ENCODE data around the gene PLEK.

DNA sequence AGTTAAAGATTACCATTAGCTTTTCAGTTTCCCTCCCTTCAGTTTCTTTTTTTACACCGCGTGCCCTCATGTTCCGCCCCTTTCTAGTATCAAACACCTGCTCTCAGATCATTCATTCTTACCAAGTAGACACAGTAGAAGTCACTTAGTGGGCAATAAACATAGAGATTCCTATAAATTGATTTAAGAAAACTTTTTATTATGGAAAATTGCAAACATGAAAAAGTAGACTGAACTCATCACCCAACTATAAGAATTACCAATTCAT is 24.1 kb upstream of the PLEK start:
- TF ChIP-seq CTCF (IDR thresholded peaks at IDR 0.05) (no peak), POLR2A (IDR thresholded peaks at IDR 0.05) (no peak)

Data from right lobe of liver (tissue), 4 donors.